ENCODE measurements around the gene GRM8.

GRCh38 chr7:126881315-126881714 lies 371.4 kb downstream of the GRM8 start:
- TF ChIP-seq POLR2A (IDR thresholded peaks at IDR 0.05) (no peak), CTCF (IDR thresholded peaks at IDR 0.05) (no peak)

Data from suprapubic skin (tissue), 3 donors.